Glutamatergic neuron (in vitro differentiated cells): ENCODE data around the gene FAM184B. TPM values are rescaled to one million over a fixed set of nuclear protein-coding genes. Genes with fewer than 3 reads are reported as not detected.

ENCODE experiments used
- DNase-seq: peaks from one replicate; pipeline ENCODE4 v3.0.0; 2022
- H3K27ac Mint-ChIP-seq: one replicate; pipeline ENCODE4 v1.8.0; 2020; ENCODE audit warnings: mild to moderate bottlenecking, mixed read lengths, inconsistent platforms; ENCODE audit not compliant: unreplicated experiment
- H3K27me3 Mint-ChIP-seq: one replicate; pipeline ENCODE4 v1.8.0; 2020; ENCODE audit warnings: mild to moderate bottlenecking, moderate library complexity, mixed read lengths, inconsistent platforms; ENCODE audit not compliant: unreplicated experiment
- H3K36me3 Mint-ChIP-seq: one replicate; pipeline ENCODE4 v1.8.0; 2020; ENCODE audit warnings: mild to moderate bottlenecking, mixed read lengths, inconsistent platforms; ENCODE audit not compliant: unreplicated experiment
- H3K4me1 Mint-ChIP-seq: one replicate; pipeline ENCODE4 v1.8.0; 2020; ENCODE audit warnings: mild to moderate bottlenecking, low read depth, mixed read lengths, inconsistent platforms; ENCODE audit not compliant: unreplicated experiment
- H3K4me3 Mint-ChIP-seq: one replicate; pipeline ENCODE4 v1.8.0; 2020; ENCODE audit warnings: mild to moderate bottlenecking, mixed read lengths, inconsistent platforms; ENCODE audit not compliant: unreplicated experiment
- H3K9me3 Mint-ChIP-seq: one replicate; pipeline ENCODE4 v1.8.0; 2020; ENCODE audit warnings: mild to moderate bottlenecking, moderate library complexity, mixed read lengths, inconsistent platforms; ENCODE audit not compliant: unreplicated experiment
- total RNA-seq: library from RNA; stranded (reverse); fragmentation: NEBNext Ultra II Directional; extraction: Animal tissue kit (Norgen Biotek cat#: 25700); gene quantifications from one replicate; pipeline ENCODE4 v1.2.1, GENCODE V29; 2021; ENCODE audit not compliant: unreplicated experiment
- TF ChIP-seq, protein P1 (sequence below): fragments of 200-600 bp; sonication (generic); IDR thresholded peaks from one replicate; pipeline ENCODE4 v1.5.0; 2021; ENCODE audit not compliant: partially characterized antibody, unreplicated experiment

Gene FAM184B
- total RNA-seq, 1 donor from 2014 or later = not detected

DNA sequence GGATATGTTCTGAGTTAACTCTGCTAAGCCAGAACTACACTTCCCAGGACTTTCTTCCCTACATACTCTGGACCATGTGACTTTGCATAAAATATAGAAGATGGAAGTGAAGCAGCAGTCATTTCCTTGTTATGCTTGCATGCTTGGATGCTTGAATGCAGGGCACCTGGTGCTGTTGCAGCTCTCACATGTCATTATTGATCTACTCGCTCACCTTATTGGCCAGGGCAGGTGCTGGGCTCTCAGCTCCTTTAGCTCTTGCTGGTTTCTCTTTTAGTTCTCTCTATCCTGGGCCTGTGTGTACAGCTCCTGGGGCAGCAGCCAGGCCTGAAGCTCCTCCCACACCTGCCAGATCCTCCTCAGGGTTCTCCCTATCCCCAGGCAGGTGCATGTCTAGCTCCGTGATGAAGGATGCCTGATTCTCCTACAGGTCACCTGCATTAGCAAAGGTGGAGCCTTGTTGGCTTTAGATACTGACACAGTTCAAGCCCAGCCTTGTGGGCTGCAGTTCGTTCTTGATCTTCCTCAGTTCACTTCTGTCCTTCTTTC, 113.7 kb downstream of the FAM184B start:
- Mint-ChIP-seq H3K27ac (no peak overlapping the region), H3K4me3 (no peak overlapping the region), H3K4me1 (no peaks in the 10 kb centered on the region), H3K27me3 (peaks cover 5% of the 10 kb centered on the region), H3K9me3 (no peaks in the 10 kb centered on the region), H3K36me3 (peaks cover 5% of the 10 kb centered on the region)
- no peak for DNase-seq
- TF ChIP-seq, protein P1, sequence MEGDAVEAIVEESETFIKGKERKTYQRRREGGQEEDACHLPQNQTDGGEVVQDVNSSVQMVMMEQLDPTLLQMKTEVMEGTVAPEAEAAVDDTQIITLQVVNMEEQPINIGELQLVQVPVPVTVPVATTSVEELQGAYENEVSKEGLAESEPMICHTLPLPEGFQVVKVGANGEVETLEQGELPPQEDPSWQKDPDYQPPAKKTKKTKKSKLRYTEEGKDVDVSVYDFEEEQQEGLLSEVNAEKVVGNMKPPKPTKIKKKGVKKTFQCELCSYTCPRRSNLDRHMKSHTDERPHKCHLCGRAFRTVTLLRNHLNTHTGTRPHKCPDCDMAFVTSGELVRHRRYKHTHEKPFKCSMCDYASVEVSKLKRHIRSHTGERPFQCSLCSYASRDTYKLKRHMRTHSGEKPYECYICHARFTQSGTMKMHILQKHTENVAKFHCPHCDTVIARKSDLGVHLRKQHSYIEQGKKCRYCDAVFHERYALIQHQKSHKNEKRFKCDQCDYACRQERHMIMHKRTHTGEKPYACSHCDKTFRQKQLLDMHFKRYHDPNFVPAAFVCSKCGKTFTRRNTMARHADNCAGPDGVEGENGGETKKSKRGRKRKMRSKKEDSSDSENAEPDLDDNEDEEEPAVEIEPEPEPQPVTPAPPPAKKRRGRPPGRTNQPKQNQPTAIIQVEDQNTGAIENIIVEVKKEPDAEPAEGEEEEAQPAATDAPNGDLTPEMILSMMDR = no peak

DNA sequence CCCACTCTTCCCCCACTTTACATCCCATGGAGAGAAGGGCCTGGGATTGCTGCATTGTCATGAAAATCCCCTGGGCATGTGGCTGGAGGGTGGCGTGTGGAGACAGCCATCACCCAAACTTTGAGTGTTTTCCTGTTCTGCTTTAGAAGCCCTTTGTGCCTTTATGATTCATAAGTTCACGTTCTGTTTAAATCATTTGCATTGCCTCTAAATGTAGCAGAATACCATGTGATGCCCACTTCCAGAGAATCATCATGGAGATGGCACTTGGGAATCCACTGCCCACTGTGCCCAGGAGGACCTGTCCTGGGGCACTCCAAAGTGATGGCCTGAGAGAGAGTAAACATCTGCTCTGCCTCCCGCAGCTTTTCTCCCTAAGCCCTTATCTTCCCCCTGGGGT, 114.2 kb downstream of the FAM184B start:
- no peaks in the 10 kb centered on the region for H3K9me3 Mint-ChIP-seq
- TF ChIP-seq, protein P1 = no peak
- no peak for DNase-seq
- peaks cover 5% of the 10 kb centered on the region for H3K36me3 Mint-ChIP-seq
- no peaks in the 10 kb centered on the region for H3K4me1 Mint-ChIP-seq
- H3K27ac Mint-ChIP-seq = no peak overlapping the region
- H3K4me3 Mint-ChIP-seq = no peak overlapping the region
- H3K27me3 Mint-ChIP-seq = peaks cover 5% of the 10 kb centered on the region

DNA sequence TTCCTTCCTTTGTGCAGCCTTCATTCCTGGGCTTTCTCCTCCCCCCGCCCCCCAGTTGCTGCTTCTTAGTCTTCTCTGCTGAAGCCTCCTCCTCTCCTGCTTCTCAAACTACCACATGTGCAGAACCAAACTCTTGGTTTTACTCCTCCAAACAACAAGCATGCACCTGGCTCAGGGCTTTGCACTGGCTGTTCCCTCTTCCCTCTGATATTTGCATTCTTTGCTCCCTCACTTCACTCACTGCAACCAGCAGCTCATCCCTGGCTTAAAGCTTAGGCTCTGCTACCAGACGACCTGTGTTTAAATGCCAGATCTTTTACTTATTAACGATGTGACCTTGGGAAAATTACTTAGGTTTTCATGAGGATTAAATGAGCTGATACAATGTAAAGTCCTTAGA, 115.6 kb downstream of the FAM184B start:
- H3K4me3 Mint-ChIP-seq = no peak overlapping the region
- no peaks in the 10 kb centered on the region for H3K4me1 Mint-ChIP-seq
- no peak overlapping the region for H3K27ac Mint-ChIP-seq
- DNase-seq = no peak
- H3K9me3 Mint-ChIP-seq = no peaks in the 10 kb centered on the region
- no peaks in the 10 kb centered on the region for H3K36me3 Mint-ChIP-seq
- peaks cover 5% of the 10 kb centered on the region for H3K27me3 Mint-ChIP-seq
- TF ChIP-seq, protein P1 = no peak

DNA sequence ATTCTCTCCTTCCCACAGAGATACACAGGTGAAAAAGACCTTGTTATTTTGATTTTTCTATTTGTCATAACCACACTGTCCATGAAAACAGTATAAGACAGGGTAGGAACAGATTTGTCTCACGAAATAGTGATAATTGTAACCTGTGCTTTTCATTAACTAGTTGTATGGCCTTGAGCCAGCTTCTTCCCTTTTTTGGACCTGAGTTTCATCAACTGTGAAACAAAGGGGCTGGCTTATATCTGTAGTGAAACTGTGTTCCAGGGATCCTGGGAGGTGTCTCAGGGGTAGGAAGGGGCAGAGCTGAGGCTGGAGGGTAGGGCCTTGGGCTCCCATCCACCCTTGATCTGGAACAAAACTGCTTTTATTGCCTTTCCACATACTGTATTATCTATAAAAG, 116.1 kb downstream of the FAM184B start:
- Mint-ChIP-seq H3K27me3 (peaks cover 5% of the 10 kb centered on the region), H3K4me3 (no peak overlapping the region), H3K36me3 (no peaks in the 10 kb centered on the region), H3K4me1 (no peaks in the 10 kb centered on the region), H3K27ac (no peak overlapping the region), H3K9me3 (no peaks in the 10 kb centered on the region)
- TF ChIP-seq, protein P1 = no peak
- no peak for DNase-seq

DNA sequence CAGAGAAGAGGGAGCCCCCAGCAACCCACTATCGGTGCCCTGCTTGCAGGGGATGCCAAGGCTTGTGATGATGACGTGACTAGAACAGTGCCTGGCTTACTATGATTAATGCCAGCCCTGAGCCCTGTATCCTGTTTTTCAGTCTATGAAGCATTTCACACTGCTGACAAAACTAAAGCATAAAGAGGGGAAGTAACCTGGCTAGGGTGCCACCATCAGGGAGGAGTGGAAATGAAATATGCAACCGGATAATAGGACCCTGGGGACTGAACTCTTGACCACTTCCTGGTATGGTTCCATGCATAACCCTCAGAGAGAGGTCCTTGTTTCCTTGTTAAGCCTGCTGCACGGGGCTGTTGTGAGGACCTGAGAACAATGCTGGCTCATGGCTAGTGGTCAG, 116.7 kb downstream of the FAM184B start:
- no peak overlapping the region for H3K27ac Mint-ChIP-seq
- H3K4me1 Mint-ChIP-seq = no peaks in the 10 kb centered on the region
- H3K36me3 Mint-ChIP-seq = no peaks in the 10 kb centered on the region
- H3K4me3 Mint-ChIP-seq = no peak overlapping the region
- no peak for DNase-seq
- TF ChIP-seq, protein P1 = no peak
- H3K9me3 Mint-ChIP-seq = no peaks in the 10 kb centered on the region
- peaks cover 5% of the 10 kb centered on the region for H3K27me3 Mint-ChIP-seq
